Fibroblast of lung (primary cell): Measurements from ENCODE around the gene ATXN1L.

ENCODE experiments used
- CTCF ChIP-seq, 2 donors: IDR thresholded peaks in 1 of 2; conservative IDR thresholded peaks in 1 of 2; 1 replicate in 1 of 2; 2 replicates in 1 of 2; pipeline ENCODE4 v1.5.1; 2011 to 2012; ENCODE audit warnings: low read length in 2 of 2, control low read depth in 1 of 2, inconsistent platforms in 1 of 2, low read depth in 1 of 2, mild to moderate bottlenecking in 1 of 2
- EZH2 ChIP-seq: IDR thresholded peaks from 2 replicates; pipeline ENCODE4 v1.5.1; 2012; ENCODE audit warnings: low read length, control low read depth, mild to moderate bottlenecking; ENCODE audit errors: missing control alignments

DNA sequence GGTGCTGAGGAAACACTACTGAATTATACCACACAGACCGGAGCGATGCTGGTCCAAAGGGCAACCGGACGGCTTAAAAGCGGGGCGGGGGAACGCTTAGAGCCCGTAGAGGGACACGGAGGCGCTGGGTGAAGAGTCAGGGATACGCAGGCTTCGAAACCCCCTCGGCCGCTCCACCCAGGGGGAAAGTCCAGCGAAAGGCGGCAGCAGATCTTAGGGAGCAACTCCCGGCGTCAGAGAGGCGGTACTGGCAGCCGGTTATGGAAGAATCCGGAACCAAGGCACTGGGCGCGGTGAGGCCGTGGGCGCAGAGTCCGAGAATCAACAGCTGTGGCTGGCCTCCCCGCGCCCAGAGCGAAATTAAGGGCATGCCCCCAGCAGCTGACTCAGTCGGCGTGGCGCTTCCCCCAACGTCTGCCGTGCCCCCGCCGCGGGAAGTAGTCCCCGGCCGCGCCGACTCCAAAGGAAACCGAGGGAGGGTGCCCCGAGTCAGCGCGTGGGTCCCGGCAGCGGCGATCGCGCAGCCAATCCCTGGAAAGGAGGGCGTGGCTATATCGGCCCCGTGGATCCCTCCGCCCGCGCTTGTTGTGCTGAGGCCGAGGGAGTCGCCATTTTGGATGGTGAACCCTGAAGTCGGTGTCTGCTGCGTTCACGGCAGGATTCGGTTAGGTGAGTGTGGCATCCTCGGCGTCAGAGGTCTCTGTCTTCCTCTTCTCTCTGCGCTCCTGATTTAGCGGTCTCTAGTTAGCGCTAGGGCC, 49.3 kb downstream of the ATXN1L start, which contains the start of gene IST1:
- TF ChIP-seq CTCF (conservative IDR thresholded peaks at IDR 0.05 in 1 of 2, IDR thresholded peaks at IDR 0.05 in 1 of 2; ENCODE audit: low read depth in 1 of 2, low read length in 2 of 2) (no peak), EZH2 (no peak)
